Brain pericyte (primary cell): ENCODE measurements around the gene PIGN.
A peak's percentile ranks its signal among the peaks of the same experiment; 100 is the strongest.

ENCODE experiments used
- DNase-seq: peaks from one replicate; pipeline ENCODE4 v3.0.0-alpha.2; 2012; ENCODE audit warnings: low read depth, low spot score

The PIGN gene

GRCh38 chr18:62018034-62018758 lies 168.7 kb downstream of the PIGN start:
- peak; percentile 77 for DNase-seq

GRCh38 chr18:62017618-62018017 lies 169.2 kb downstream of the PIGN start:
- no peak for DNase-seq

GRCh38 chr18:62011416-62011815 lies 175.4 kb downstream of the PIGN start:
- DNase-seq: no peak

GRCh38 chr18:62009521-62009920 lies 177.3 kb downstream of the PIGN start:
- DNase-seq: no peak

DNA sequence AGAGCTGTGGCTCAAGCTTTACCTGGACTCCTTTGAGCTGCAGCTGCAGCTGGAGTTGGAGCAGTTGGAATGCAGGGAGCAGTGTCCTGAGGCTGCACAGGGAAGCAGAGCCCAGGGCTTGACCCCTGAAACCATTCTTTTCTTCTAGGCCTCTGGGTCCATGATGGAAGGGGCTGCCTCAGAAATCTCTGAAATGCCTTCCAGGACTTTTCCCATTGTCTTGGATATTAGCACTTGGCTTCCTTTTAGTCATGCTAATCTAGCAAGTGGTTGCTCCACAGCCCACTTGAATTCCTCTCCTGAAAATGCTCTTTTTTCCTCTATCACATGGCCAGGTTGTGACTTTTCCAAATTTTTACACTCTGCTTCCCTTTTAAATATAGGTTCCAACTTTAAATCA lies 185.5 kb downstream of the PIGN start:
- no peak for DNase-seq

DNA sequence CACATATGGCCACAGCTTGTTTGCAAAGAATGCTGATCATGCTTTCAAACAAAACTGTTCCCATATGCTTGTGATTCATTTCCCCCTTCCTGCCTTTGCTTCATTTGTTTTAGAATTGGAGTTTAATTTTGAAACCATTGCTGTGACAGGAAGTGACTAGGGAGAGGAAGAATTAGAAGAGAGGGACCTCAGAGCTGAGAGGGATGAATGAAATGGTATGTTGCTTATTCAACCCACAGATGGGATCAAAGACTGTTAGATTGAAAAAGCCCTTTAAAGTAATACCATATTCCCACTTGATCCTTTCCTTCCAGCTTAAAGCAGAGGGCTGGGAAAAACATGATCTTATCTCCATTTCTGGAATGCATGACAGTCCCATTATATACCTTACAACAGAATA lies 187.9 kb downstream of the PIGN start:
- DNase-seq: no peak

- no peak for DNase-seq
Observed at GRCh38 chr18:61998335-61998734, 188.5 kb downstream of the PIGN start.

GRCh38 chr18:61995618-61996017 lies 191.2 kb downstream of the PIGN start:
- no peak for DNase-seq

GRCh38 chr18:61993831-61994230 lies 193.0 kb downstream of the PIGN start:
- no peak for DNase-seq

DNA sequence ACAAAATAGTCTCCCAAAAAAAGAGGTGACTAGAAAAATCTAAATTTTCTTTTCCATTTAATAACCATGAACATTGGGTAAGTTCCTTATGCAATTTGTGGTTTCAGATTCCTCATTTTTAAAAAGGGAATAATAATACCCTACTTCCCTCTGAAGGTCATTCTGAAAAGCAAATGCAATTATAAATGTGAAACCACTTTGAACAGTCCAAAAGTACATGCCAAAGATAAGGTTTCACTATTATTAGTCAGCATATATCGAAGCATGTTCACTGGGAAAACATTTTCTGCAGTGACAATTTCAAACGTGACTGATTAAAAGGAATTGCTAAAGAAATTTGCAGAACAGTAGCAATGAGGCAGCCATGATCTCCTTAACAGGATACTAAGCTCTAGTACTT lies 193.9 kb downstream of the PIGN start:
- DNase-seq: no peak

GRCh38 chr18:61992285-61992684 lies 194.6 kb downstream of the PIGN start:
- no peak for DNase-seq

DNA sequence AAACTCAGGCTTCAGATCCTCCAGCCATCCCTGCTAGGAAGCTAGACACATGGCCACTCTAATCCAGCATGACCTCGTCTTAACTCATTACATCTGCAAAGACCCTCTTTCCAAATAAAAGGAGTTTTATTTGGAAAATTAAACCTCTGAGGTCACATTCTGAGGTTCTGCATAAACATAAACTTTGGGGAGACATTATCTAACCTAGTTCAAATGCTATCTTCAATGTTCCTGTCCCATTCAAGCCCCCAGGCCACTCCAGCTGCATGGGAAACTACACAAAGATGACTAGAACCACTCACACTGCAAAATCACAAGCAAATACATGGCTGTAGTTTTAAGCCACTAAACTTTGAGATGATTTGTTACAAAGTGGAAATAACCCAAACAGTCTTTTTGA lies 195.0 kb downstream of the PIGN start:
- DNase-seq: no peak

DNA sequence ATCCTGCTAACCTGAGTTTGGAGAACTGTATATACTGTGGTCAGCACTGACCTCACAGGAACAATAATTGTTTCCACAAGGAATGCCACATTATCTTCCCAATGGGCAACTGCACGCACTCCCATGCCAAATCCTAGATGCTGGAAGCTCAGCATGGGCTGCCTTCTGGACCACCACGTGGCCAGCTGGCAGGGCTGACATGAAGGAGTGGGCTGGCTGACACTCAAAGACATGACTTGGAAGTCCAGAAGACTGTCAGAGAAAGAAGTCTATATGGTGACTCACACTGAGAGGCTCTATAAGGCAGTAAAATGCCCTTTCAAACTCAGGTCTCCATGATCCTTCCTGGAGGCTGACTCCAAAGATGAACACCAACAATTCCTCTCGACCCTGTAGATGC lies 195.7 kb downstream of the PIGN start:
- DNase-seq: no peak
